ENCODE measurements around the gene GNG14. TPM values are rescaled to one million over a fixed set of nuclear protein-coding genes. Genes with fewer than 3 reads are reported as not detected.
A peak's percentile ranks its signal among the peaks of the same experiment; 100 is the strongest.

The GNG14 gene
- total and polyA plus RNA-seq, 12 donors = not detected

DNA sequence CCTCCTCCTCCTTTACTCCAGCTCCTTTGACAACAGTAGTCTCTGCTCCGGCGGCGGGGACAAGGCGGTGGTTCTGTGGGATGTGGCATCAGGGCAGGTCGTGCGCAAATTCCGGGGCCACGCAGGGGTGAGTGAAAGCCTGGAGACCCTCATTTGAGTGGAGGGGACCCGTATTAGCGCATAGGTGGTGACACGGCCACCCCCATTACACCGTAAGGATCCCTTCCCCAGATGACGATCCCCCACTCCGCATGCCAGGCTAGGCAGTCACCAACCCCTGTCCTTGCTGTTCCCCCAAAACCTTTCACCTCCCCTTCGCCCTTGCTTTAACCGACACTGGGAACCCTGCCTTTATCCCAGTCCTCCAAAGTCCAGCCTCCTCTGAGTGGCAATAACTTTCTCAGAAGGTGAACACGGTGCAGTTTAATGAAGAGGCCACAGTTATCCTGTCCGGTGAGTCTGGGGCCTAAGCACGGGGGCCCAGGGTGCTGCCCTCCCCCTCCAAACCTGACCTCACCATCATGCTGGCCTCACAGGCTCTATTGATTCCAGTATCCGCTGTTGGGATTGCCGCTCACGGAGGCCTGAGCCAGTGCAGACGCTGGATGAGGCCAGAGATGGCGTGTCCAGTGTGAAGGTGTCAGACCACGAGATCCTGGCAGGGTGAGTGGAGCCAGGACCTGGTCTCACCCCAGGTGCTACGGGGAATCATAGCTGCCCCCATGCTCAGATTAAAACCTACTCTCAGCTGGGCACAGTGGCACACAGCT, 17.5 kb upstream of the GNG14 start:
- Histone ChIP-seq H3K36me3 (replicated peaks in 1 of 2) (peaks cover 0 to 28% of the 10 kb centered on the region in 2 donors), H3K27ac (peak overlapping the region in 4 of 5 donors; percentile 86 to 96 (median 94)), H3K4me1 (replicated peaks in 1 of 2) (peaks cover 17 to 36% of the 10 kb centered on the region in 2 donors), H3K4me3 (peak overlapping the region; percentile 37 to 96 (median 61)), H3K27me3 (no peaks in the 10 kb centered on the region), H3K9me3 (replicated peaks in 1 of 3) (no peaks in the 10 kb centered on the region)
- no peak for DNase-seq
- intact Hi-C loops (cut with DNase I) = loop anchor here (5.0 to 10.0 kb wide), 2 partner anchors 106 to 108 kb away; no protein-coding TSS in a partner anchor
- TF ChIP-seq, protein P1, sequence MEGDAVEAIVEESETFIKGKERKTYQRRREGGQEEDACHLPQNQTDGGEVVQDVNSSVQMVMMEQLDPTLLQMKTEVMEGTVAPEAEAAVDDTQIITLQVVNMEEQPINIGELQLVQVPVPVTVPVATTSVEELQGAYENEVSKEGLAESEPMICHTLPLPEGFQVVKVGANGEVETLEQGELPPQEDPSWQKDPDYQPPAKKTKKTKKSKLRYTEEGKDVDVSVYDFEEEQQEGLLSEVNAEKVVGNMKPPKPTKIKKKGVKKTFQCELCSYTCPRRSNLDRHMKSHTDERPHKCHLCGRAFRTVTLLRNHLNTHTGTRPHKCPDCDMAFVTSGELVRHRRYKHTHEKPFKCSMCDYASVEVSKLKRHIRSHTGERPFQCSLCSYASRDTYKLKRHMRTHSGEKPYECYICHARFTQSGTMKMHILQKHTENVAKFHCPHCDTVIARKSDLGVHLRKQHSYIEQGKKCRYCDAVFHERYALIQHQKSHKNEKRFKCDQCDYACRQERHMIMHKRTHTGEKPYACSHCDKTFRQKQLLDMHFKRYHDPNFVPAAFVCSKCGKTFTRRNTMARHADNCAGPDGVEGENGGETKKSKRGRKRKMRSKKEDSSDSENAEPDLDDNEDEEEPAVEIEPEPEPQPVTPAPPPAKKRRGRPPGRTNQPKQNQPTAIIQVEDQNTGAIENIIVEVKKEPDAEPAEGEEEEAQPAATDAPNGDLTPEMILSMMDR (IDR thresholded peaks at IDR 0.05) = no peak
- no peak for TF ChIP-seq POLR2A (IDR thresholded peaks at IDR 0.05)
- 32 to 56% (median 38%) methylated on average over 3 to 26 of the region's 26 CpGs for WGBS, 4 donors

DNA sequence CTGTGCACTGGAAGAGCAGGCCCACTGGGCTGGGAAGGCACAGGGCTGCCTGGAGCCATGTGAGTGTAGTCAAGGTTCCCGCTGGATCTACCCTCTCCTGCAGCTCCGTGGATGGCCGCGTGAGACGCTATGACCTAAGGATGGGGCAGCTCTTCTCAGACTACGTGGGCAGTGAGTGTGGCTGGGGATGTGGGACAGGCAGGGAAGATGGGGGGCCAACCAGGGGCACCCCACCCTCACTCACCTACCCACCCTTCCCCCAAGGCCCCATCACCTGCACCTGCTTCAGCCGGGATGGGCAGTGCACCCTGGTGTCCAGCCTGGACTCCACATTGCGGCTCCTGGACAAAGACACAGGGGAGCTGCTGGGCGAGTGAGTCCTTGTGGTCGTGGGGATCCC, 15.1 kb upstream of the GNG14 start:
- Histone ChIP-seq H3K27me3 (no peaks in the 10 kb centered on the region), H3K9me3 (replicated peaks in 1 of 3) (no peaks in the 10 kb centered on the region), H3K27ac (peak overlapping the region in 2 of 5 donors; percentile 21 to 55), H3K4me3 (no peak overlapping the region), H3K36me3 (replicated peaks in 1 of 2) (peaks cover 0 to 52% of the 10 kb centered on the region in 2 donors), H3K4me1 (replicated peaks in 1 of 2) (peaks cover 11 to 19% of the 10 kb centered on the region in 2 donors)
- peak in 2 of 7 donors; percentile 60 to 64 for DNase-seq
- 60 to 90% (median 69%) methylated on average over 4 to 10 of the region's 10 CpGs for WGBS, 4 donors
- intact Hi-C loops (cut with DNase I) = loop anchor here (5.0 to 10.0 kb wide), 2 partner anchors 108 to 110 kb away; no protein-coding TSS in a partner anchor
- no peak for TF ChIP-seq POLR2A (IDR thresholded peaks at IDR 0.05)
- TF ChIP-seq, protein P1 (IDR thresholded peaks at IDR 0.05) = peak in 2 of 6 experiments; percentile 30 to 32

DNA sequence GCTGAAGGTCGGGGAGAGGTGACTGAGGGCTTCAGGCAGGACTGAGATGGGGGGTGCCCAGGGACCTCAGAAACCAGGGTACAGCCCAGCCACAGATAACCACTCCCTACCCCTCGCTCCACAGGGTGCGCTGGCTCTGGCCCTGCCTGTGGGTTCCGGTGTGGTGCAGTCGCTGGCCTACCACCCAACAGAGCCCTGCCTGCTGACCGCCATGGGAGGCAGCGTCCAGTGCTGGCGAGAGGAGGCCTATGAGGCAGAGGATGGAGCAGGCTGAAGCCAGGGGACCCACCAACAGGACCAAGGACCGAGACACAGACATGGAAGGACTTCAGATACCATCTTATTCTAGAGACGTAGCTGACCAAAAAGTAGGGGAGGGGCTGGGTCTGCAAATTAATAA, 12.4 kb upstream of the GNG14 start:
- TF ChIP-seq POLR2A (IDR thresholded peaks at IDR 0.05) = no peak
- TF ChIP-seq, protein P1 (IDR thresholded peaks at IDR 0.05) = no peak
- intact Hi-C loops (cut with DNase I) = loop anchor here in 1 of 2 donors (10.0 kb wide), 1 partner anchor 111 kb away; no protein-coding TSS in a partner anchor
- Histone ChIP-seq H3K4me1 (replicated peaks in 1 of 2) (peaks cover 2 to 3% of the 10 kb centered on the region in 2 donors), H3K27ac (no peak overlapping the region), H3K4me3 (no peak overlapping the region), H3K27me3 (no peaks in the 10 kb centered on the region), H3K9me3 (replicated peaks in 1 of 3) (no peaks in the 10 kb centered on the region), H3K36me3 (replicated peaks in 1 of 2) (peaks cover 0 to 72% of the 10 kb centered on the region in 2 donors)
- no peak for DNase-seq
- WGBS, 4 donors = 84 to 91% (median 87%) methylated on average over 4 to 10 of the region's 10 CpGs

DNA sequence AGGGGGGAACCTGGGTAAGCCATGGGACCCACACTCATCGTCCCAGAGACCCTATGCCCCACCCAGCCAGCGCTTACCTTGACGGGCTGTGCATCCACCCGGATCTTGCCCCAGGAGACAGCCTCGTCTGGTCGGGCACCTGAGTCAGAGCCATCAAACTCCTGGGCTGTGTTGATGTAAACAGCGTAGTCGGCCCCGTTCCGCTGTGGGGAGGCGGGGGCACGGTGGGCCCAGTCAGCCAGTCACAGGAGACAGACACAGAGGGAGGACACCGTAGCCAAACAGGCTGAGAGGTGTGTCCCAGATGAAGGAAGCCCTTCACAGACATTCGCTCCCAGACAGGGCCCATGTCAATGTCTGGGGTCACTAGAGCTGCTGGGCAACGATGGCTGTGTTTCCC, 11.9 kb upstream of the GNG14 start:
- Histone ChIP-seq H3K36me3 (replicated peaks in 1 of 2) (peaks cover 0 to 72% of the 10 kb centered on the region in 2 donors), H3K4me3 (no peak overlapping the region), H3K4me1 (replicated peaks in 1 of 2) (no peaks in the 10 kb centered on the region), H3K27me3 (no peaks in the 10 kb centered on the region), H3K9me3 (replicated peaks in 1 of 3) (no peaks in the 10 kb centered on the region), H3K27ac (no peak overlapping the region)
- intact Hi-C loops (cut with DNase I) = loop anchor here in 1 of 2 donors (10.0 kb wide), 1 partner anchor 111 kb away; no protein-coding TSS in a partner anchor
- DNase-seq = no peak
- no peak for TF ChIP-seq POLR2A (IDR thresholded peaks at IDR 0.05)
- TF ChIP-seq, protein P1 (IDR thresholded peaks at IDR 0.05) = no peak
- WGBS, 4 donors = 82 to 97% (median 87%) methylated on average over 6 to 15 of the region's 15 CpGs
